Skeletal muscle satellite cell (primary cell): ENCODE results near the gene NAV3.

Source experiments
- H3K27me3 ChIP-seq: 2 replicates; pipeline ENCODE4 v1.7.0; 2013; ENCODE audit warnings: low read length; ENCODE audit not compliant: control insufficient read depth, insufficient read depth
- H3K36me3 ChIP-seq: 2 replicates; pipeline ENCODE4 v1.7.0; 2013; ENCODE audit warnings: mild to moderate bottlenecking, control low read depth, low read length; ENCODE audit not compliant: insufficient read depth
- H3K4me1 ChIP-seq: 2 replicates; pipeline ENCODE4 v1.7.0; 2013; ENCODE audit warnings: low read length; ENCODE audit not compliant: control insufficient read depth, insufficient read depth
- H3K4me2 ChIP-seq: 2 replicates; pipeline ENCODE4 v1.7.0; 2013; ENCODE audit warnings: mild to moderate bottlenecking, low read length
- H3K4me3 ChIP-seq: 2 replicates; pipeline ENCODE4 v1.7.0; 2013; ENCODE audit warnings: low read length
- H3K9ac ChIP-seq: 2 replicates; pipeline ENCODE4 v1.7.0; 2013; ENCODE audit warnings: mild to moderate bottlenecking, low read depth, low read length, moderate library complexity
- H3K9me3 ChIP-seq: replicated peaks from 2 replicates; pipeline ENCODE4 v1.7.0; 2013; ENCODE audit warnings: mild to moderate bottlenecking, control low read depth, low read length

Gene NAV3

DNA sequence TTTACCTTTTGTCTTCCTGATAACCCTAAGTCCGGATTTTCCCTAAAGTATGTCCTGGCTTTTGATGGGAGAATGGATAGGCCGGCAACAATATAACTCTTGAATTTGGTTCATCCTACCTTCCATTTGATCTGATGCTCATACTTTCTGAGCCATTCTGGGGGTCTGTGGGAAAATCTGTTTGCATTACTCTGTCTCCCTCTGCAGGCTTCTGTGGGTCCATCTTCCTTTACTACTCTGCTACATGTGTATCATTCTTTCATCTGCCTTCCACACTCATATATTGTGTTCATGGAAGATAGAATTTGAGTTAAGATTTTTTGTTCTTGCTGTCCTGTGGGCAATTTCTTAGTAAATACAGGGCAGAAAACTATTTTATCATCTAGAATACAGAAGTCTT is 101.5 kb downstream of the NAV3 start:
- H3K4me3 ChIP-seq, result no peak overlapping the region
- no peaks in the 10 kb centered on the region for H3K9me3 ChIP-seq
- H3K4me2 ChIP-seq, result no peak overlapping the region
- no peaks in the 10 kb centered on the region for H3K36me3 ChIP-seq
- H3K4me1 ChIP-seq, result no peaks in the 10 kb centered on the region
- H3K27me3 ChIP-seq, result no peaks in the 10 kb centered on the region
- no peak overlapping the region for H3K9ac ChIP-seq

- Histone ChIP-seq H3K9me3 (no peaks in the 10 kb centered on the region), H3K36me3 (no peaks in the 10 kb centered on the region), H3K4me2 (no peak overlapping the region), H3K4me1 (peaks cover 19% of the 10 kb centered on the region), H3K4me3 (no peak overlapping the region), H3K27me3 (no peaks in the 10 kb centered on the region), H3K9ac (no peak overlapping the region)
Observed at GRCh38 chr12:77938301-77938700, 107.6 kb downstream of the NAV3 start.

- peak overlapping the region; percentile 73 for H3K4me3 ChIP-seq
- H3K27me3 ChIP-seq, result no peaks in the 10 kb centered on the region
- peak overlapping the region; percentile 80 for H3K9ac ChIP-seq
Observed at GRCh38 chr12:77940011-77940423, 109.3 kb downstream of the NAV3 start.

DNA sequence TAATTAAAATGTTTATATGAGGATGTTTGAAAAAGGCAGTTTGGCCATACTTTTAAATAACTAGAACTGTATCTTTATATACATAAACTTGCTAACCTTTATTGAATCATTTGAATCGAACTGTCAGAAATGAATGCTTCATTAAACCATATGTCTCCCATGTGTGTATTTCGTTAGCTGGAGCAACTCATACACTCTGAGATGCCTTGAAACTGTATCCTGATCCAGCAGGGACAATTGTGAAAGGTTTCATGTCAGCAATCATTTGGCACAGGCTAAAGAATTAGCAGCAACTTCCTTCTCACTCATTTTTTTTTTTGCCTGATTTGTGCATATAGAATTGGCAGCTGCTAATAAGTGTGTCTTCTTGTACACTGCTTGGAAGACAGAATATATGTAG is 109.9 kb downstream of the NAV3 start:
- H3K4me2 ChIP-seq, result peak overlapping the region; percentile 84
- peaks cover 9% of the 10 kb centered on the region for H3K36me3 ChIP-seq
- no peaks in the 10 kb centered on the region for H3K27me3 ChIP-seq
- H3K4me3 ChIP-seq, result peak overlapping the region; percentile 73
- H3K9ac ChIP-seq, result peak overlapping the region; percentile 80
- no peaks in the 10 kb centered on the region for H3K9me3 ChIP-seq
- peaks cover 27% of the 10 kb centered on the region for H3K4me1 ChIP-seq

More at GRCh38 chr12:77940011-77940423, 109.3 kb downstream of the NAV3 start:
- peak overlapping the region; percentile 84 for H3K4me2 ChIP-seq
- H3K9me3 ChIP-seq, result no peaks in the 10 kb centered on the region
- H3K36me3 ChIP-seq, result peaks cover 5% of the 10 kb centered on the region
- H3K4me1 ChIP-seq, result peaks cover 27% of the 10 kb centered on the region

GRCh38 chr12:77941401-77941800 is 110.7 kb downstream of the NAV3 start:
- H3K36me3 ChIP-seq, result peaks cover 9% of the 10 kb centered on the region
- peak overlapping the region; percentile 80 for H3K9ac ChIP-seq
- no peaks in the 10 kb centered on the region for H3K9me3 ChIP-seq
- H3K4me2 ChIP-seq, result peak overlapping the region; percentile 84
- no peaks in the 10 kb centered on the region for H3K27me3 ChIP-seq
- peak overlapping the region; percentile 73 for H3K4me3 ChIP-seq
- peaks cover 31% of the 10 kb centered on the region for H3K4me1 ChIP-seq

GRCh38 chr12:77943466-77943865 is 112.8 kb downstream of the NAV3 start:
- no peaks in the 10 kb centered on the region for H3K27me3 ChIP-seq
- peak overlapping the region; percentile 84 for H3K4me2 ChIP-seq
- peak overlapping the region; percentile 62 for H3K4me3 ChIP-seq
- peaks cover 49% of the 10 kb centered on the region for H3K4me1 ChIP-seq
- no peaks in the 10 kb centered on the region for H3K9me3 ChIP-seq
- peak overlapping the region; percentile 63 for H3K9ac ChIP-seq
- peaks cover 9% of the 10 kb centered on the region for H3K36me3 ChIP-seq

- peak overlapping the region; percentile 62 for H3K9ac ChIP-seq
- H3K9me3 ChIP-seq, result no peaks in the 10 kb centered on the region
- H3K27me3 ChIP-seq, result no peaks in the 10 kb centered on the region
- H3K4me3 ChIP-seq, result peak overlapping the region; percentile 45
- peaks cover 40% of the 10 kb centered on the region for H3K4me1 ChIP-seq
- H3K4me2 ChIP-seq, result peak overlapping the region; percentile 73
- H3K36me3 ChIP-seq, result peaks cover 16% of the 10 kb centered on the region
Observed at GRCh38 chr12:77946541-77947061, 115.9 kb downstream of the NAV3 start.

DNA sequence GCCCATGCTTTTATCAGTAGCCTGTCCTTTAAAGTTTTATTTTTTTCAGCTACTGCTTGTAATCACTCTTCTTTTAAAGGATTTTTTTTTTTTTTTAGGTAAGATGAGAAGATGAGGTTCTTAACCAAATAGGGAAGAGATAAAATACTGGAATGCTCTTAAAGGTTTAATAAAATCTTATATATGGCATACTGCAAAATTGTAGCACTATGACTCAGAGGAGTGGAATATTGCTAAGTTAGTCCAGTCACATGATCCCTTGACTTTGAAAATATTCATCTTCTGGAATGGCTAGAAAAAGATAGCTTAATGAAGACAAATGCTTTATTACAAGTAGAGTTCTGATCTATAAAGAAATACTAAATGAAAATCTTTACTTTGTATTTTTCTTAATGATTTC is 116.6 kb downstream of the NAV3 start:
- Histone ChIP-seq H3K27me3 (no peaks in the 10 kb centered on the region), H3K4me3 (peak overlapping the region; percentile 45), H3K36me3 (peaks cover 19% of the 10 kb centered on the region), H3K4me1 (peaks cover 40% of the 10 kb centered on the region), H3K9me3 (no peaks in the 10 kb centered on the region), H3K9ac (peak overlapping the region; percentile 62), H3K4me2 (peak overlapping the region; percentile 73)

DNA sequence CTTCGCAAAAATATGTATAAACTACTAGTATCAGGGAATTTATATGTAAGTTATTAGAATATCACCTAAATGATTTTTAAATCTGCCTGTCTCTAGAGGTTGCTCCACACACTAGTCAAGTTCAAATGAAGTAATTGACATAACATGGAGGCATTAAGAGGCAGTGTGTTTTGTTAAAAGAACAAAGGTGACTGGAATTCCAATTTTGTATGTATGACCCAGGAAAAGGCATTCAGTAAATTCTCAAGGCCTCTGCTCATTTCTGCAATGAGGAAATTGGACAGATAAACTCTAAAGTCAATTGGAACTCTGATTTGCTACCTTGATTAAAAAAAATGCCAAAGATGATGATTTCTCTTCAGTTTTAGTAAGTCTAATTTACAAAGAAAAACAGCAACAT is 117.1 kb downstream of the NAV3 start:
- Histone ChIP-seq H3K27me3 (no peaks in the 10 kb centered on the region), H3K9me3 (no peaks in the 10 kb centered on the region), H3K4me3 (no peak overlapping the region), H3K36me3 (peaks cover 21% of the 10 kb centered on the region), H3K9ac (no peak overlapping the region), H3K4me2 (peak overlapping the region; percentile 73), H3K4me1 (peaks cover 36% of the 10 kb centered on the region)

DNA sequence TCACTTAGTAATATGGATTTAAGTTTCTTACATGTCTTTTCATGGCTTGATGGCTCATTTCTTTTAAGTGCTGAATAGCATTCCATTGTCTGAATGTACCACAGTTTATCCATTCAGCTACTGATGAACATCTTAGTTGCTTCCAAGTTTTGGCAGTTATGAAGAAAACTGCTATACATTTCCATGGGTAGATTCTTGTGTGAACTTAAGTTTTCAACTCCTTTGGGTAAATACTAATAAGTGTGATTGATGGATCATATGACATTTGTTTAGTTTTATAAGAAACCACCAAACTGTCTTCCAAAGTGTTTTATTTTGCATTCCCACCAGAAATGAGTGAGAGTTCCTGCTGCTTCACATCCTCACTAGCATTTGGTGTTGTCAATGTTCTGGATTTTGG is 119.2 kb downstream of the NAV3 start:
- H3K4me1 ChIP-seq, result peaks cover 29% of the 10 kb centered on the region
- H3K36me3 ChIP-seq, result peaks cover 18% of the 10 kb centered on the region
- H3K27me3 ChIP-seq, result no peaks in the 10 kb centered on the region
- H3K9ac ChIP-seq, result no peak overlapping the region
- H3K4me3 ChIP-seq, result no peak overlapping the region
- H3K4me2 ChIP-seq, result no peak overlapping the region
- no peaks in the 10 kb centered on the region for H3K9me3 ChIP-seq

DNA sequence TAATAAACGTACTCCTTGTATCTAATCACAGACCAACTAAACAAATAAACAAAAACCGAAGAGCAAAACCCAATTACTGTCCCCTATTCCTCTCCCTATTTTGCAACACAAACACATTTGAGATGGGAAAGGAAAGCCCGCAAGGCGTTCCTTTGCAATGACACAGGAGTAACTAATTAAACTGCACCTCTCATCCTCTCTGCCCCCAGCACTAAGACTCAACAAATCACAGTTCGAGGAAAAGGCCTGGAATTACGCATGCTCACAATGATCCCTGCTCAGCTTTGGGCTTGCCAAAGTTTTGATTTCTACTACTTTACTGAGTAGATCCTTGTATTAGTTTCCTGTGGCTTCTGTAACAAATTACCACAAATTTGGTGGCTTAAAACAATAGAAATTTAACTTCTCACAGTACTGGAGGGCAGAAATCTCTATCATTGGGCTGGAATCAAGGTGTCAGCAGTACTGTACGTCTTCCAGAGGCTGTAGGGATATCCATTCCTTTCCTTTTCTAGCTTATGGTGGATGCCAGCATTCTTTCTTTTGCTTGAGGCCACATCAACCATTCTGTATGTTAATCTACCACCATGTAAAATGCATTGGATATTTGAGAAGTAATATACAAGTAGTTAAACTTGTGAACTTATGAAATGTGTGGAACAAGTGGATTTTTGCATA is 123.0 kb downstream of the NAV3 start:
- H3K27me3 ChIP-seq, result no peaks in the 10 kb centered on the region
- no peak overlapping the region for H3K4me2 ChIP-seq
- H3K4me3 ChIP-seq, result no peak overlapping the region
- H3K36me3 ChIP-seq, result peaks cover 17% of the 10 kb centered on the region
- H3K9me3 ChIP-seq, result no peaks in the 10 kb centered on the region
- H3K4me1 ChIP-seq, result peaks cover 8% of the 10 kb centered on the region
- H3K9ac ChIP-seq, result no peak overlapping the region

GRCh38 chr12:77954206-77954555 is 123.5 kb downstream of the NAV3 start:
- H3K4me2 ChIP-seq, result no peak overlapping the region
- no peak overlapping the region for H3K4me3 ChIP-seq
- H3K9ac ChIP-seq, result no peak overlapping the region
- no peaks in the 10 kb centered on the region for H3K27me3 ChIP-seq
- peaks cover 8% of the 10 kb centered on the region for H3K4me1 ChIP-seq
- H3K36me3 ChIP-seq, result peaks cover 17% of the 10 kb centered on the region
- H3K9me3 ChIP-seq, result no peaks in the 10 kb centered on the region
